HG03575 (cell line): Measurements from ENCODE around the gene CDK8.

Experiments used
- ATAC-seq: cut with Tn5 transposase; IDR thresholded peaks from one replicate; pipeline ENCODE4 v1.9.1; 2021; ENCODE audit not compliant: unreplicated experiment, insufficient number of reproducible peaks, low FRiP score; ENCODE audit errors: extremely low read depth

CDK8 gene

DNA sequence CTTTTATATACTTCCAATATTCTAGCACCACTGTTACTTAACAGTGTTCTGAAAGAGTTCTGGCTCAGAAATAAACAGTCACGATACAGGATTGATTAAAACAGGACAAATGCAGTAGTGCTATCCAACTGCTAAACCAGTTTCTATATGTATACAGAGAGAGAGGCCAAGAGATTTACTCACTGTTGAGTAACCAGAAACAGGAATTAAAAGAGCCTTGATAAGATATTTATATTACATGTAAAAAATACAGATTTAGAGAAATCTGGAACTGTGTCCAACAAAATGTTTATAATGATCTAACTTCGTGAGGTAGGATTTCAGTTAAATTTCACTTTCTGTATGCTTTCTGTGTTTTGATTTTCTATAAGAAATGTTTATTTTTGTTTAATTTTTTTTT lies 116.6 kb downstream of the CDK8 start:
- ATAC-seq, result no peak

DNA sequence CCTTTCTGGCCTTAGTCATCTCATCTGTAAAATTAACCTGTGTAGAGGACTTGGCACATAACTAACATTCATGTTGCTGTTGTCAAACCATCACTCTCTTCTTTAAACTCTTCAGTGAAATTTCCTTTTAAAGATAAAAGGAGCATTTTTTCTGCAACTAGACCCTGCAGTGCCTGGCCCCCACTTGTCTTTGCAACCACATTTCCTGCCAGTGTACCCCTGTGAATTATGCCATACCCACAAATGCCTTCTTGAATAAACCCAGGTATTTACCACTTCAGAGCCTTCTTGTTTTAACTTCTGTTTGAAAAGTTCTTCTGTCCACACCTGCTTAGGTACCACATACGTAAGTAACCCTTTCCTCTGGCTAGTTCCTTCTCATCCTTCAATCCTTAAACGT lies 118.8 kb downstream of the CDK8 start:
- no peak for ATAC-seq

DNA sequence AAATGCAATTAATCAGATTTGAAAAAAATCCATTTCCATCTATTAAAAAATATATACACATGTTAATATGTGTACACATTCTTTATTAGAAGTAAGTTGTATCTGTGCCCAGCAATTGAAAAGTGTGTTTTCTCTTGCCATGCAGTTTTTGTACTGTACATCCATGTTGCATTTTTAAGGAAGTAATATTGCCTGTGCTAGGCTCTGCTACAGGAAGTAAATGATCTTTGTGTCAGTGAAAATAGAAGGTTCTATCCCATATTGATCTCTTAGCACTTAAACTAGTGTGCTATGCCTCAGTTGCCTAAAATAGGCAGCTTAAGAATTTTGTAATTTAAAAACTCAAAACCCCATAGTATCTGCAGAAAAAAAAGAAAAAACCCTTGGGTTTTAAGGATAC lies 122.5 kb downstream of the CDK8 start:
- ATAC-seq, result no peak

DNA sequence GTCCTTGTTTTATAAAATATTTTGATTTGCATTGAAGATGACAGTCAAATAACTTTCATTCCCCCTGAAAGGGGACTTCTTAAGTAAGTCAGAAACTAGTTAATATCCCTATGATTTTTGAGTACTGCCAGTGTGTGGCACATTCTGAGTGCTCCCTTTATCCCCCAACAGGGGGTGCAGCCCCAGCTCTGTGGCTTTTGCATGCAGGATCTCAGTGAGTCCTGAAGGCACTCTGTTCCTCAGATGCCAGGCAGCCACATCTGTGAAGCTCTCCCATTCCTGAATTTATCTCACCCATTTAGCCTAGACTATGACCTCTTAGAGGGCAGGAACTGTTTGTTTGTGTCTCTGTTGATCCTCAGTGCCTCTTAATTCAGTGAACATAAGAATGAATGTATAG lies 123.1 kb downstream of the CDK8 start:
- ATAC-seq, result no peak

DNA sequence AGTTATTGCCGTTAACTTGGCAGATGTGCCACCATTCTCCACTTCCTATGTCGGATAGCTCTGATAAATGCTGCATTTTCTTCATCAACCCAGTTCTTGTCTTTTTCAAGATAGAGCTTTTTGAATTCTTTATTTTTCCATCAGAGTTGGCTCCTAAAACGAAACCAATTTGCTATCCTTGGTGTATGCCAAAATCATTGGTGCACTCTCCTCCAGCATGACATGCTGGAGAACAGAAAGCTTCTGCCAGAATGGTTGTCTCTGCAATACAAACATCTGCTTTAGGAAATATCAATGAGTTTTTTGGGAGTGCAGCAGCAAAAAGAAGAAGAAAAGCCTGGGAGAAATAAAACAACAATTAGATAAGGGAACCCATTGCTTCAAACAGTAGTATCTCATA lies 124.2 kb downstream of the CDK8 start:
- no peak for ATAC-seq

DNA sequence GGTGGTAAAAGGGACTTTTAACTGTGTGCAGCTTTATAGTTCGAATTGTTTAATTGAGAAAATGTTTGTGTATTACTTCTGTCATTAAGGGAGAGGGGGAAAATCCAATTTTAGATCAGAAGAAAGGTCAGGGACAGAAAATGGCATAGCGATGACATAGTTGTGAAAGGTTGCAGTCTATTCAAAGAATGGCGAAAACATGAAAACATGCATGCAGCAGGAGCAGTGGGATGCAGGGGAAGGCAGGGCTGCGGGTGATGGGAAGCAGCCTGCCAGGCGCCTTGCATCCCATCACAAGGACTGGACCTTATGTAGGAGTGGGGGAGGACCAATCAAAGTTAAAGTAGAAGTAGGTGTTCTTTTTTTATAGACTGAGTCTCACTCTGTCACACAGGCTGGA lies 125.9 kb downstream of the CDK8 start:
- ATAC-seq, result no peak

GRCh38 chr13:26380930-26381329 lies 127.0 kb downstream of the CDK8 start:
- no peak for ATAC-seq

DNA sequence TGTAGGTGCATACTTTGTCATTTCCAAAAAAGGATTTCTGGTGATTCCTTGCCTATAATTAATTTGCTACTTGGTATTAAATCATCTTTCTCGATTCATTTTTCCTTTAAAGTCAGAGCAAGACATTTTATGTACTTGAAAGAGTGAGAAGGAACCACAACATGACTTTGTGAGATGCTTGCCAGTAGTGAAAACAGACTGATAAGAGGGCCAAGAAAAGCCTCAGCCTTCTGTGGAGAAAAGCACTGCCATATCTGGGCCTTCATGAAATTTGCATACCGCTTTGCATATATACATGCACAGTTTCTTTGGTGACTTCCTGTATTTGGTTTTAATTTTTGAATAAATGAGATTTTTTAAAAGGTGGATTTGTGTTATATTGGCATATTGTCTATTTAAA lies 128.4 kb downstream of the CDK8 start:
- no peak for ATAC-seq

DNA sequence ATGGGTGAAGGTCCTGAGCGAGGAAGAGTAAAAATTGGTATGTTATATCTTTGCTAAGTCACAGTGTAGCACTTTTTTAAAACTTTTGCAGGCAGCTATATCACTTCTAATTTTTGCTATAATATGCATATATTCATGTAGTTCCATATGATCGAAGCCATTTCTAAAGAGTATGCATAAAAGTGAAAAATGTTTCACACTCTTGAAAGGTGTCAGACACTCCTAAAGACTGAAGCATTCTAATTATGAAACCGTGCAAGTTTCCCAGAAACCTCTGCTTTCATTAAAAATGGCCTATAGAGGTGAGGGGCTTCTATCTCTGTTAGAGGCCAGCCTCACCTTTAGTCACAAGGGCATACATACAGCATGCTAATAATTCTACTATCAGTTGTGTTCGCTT lies 128.9 kb downstream of the CDK8 start:
- ATAC-seq, result no peak

DNA sequence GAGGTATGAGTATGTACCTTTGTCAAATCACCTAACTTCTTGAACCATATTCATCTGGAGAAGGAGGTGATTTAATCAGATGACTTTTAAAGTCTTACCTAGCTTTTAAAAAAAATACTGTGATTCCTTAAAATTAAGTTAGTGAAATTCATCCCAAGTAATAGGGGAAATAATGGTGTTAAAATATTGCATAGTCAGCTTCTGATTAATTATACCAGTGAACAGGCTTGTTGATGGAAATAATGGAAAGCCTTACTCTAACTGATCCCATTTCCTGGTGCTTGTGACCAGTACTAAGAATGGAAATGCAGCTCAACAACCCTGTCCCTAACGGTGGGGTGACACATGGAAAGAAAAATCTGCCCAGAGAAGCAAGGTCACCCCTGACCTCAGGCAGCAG lies 130.7 kb downstream of the CDK8 start:
- ATAC-seq, result no peak

DNA sequence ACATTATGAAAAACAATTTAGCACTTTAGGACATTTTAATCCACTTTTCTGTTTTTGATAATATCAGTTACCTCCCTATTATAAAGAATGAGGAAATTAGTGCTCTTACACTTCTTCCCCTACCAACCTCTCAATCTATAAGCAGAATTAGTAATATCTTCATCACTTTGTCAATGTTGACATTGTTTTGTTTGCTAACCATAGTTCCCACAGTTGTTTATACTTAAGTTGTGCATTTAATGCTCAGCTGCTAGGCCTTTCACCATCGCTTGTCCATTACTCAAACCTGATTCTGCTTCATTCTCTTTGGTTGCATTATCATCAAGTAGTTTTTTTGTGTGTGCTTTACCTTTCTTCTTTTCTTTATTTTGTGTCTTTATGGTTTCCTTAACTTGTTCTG lies 132.1 kb downstream of the CDK8 start:
- no peak for ATAC-seq

DNA sequence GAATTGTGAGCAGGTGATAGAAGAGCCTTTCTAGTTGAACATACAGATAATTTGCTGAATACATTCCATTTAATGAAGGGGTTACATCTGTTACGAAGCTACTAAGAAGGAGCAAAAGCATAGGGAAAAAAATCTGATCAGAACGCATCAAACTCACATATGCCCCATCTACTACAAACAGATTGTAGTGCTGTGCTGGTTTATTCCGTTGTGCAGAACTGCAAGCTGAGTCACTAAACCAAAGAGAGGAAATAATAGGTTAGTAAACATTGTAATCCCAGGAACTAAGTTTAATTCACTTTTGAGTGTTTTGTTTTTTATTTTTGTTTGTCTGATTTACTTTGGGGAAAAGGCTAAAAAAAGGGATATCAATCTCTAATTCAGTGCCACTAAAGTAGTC lies 136.3 kb downstream of the CDK8 start:
- no peak for ATAC-seq

- no peak for ATAC-seq
Measured at GRCh38 chr13:26400545-26400944, 146.6 kb downstream of the CDK8 start.

- no peak for ATAC-seq
Measured at GRCh38 chr13:26401069-26401468, 147.1 kb downstream of the CDK8 start.

DNA sequence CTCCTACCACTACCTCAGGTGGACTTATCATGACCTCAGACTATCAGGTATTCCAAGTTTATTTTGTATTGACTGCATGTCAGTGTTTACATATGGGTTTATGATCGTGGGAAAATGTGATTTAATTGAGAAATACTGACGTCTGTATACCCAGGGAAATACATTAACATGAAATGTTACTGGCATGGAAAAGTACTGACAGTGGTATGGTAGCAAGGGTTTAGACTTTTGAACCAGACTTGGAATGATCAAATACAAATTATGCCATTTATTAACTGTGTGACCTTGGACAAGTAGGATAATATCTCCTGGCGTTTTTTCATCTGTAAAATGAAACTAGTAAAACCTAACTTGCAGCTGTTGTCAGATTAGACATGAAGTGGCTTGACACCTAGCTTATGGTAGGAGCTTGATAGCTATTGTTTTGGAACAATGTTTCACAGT lies 147.7 kb downstream of the CDK8 start:
- no peak for ATAC-seq

GRCh38 chr13:26406791-26407190 lies 152.9 kb downstream of the CDK8 start:
- no peak for ATAC-seq

DNA sequence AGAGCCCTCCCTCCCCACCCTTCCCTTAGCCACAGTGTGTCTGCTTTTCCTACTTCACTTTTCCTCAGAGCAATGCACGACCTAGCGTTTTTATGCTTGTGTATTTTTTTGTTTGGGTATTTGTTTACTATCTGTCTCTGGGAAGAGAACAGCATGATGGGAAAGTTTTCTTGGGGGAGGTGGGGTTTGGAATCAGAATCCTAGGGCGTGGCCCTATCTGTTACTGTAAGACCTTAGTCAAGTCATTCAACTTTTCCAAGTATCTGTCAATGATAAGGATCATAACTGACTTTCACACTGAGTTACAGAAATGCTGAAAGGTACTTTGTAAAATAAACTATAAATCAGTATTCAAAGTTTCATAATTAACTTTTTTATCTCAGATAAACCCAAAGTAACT lies 157.3 kb downstream of the CDK8 start:
- no peak for ATAC-seq

GRCh38 chr13:26412263-26412662 lies 158.3 kb downstream of the CDK8 start:
- ATAC-seq, result no peak

DNA sequence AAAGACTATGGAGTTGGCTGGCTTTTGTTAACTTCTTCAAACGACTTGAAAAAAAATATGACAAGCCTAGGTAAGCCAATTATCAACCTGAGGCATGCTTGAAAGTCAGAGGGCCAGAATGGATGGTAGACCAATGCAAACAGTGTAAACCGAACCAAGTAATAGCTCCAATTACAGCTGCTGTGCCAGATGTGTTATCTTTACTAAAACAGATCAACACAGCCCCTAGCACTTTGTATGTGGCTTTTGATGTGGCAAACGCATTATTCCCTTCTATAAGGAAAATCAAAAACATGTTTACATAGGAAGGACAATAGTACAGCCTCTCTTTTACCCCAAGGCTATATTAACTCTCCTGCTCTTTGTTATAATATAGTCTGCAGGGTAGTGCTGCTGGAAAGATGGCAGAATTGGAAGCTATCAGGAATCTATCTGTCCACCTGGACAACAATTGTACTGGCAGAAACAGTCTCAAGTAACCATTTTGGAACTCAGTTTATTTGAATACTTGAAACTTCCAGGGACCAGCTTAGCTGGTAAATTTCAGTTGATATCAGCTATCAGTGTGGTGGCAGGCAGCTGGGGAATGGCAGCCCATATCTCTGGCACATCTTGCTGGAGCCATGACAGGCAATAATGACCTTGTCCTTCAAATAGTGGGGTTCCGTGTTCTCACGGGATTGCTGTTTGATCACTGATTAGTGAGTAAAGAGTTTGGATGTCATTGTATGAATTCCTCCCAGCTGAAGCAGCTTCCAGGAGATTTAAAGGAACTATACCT lies 159.2 kb downstream of the CDK8 start:
- no peak for ATAC-seq

DNA sequence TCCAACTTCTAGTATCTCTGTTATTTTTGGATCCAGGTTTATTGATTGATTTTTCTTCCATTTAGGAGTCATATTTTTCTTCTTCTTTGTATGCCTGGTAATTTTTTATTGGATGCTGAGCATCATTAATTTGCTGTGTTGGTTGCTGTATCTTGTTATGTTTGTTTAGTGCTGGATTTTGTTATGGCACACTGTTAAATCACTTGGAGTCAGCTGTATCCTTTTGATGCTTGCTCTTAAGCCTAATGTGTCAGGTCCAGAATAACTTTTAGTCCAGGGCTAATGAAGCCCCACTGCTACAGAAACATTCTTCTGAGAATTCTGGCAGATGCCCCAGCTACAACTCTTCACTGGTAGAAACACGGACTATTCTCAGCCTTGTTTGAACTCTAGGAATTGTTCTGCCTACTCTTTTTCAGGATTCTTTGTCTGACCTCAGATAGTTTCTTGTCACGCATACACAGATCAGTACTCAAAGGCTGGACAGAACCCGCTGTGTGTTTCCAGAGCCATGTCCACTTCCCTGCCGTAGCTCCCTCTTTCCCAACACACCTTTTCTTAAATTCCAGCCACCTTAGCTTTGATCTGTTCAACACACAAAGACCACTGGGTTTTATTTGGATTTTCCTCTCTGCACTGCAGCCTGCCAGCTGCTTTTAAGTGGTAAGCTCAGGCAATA lies 166.5 kb downstream of the CDK8 start:
- no peak for ATAC-seq

- no peak for ATAC-seq
Measured at GRCh38 chr13:26422036-26422435, 168.1 kb downstream of the CDK8 start.
